Lower leg skin (tissue), 4 donors: ENCODE results near the gene INSYN1. TPM values are rescaled to one million over a fixed set of nuclear protein-coding genes. Genes with fewer than 3 reads are reported as not detected.

Source experiments
- DNase-seq, 2 donors: peaks; one replicate each; pipeline ENCODE4 v3.0.0-alpha.2; 2019; ENCODE audit warnings: low spot score in 2 of 2
- H3K4me3 ChIP-seq: fragments of 200-600 bp; sonication (generic); 2 replicates; pipeline ENCODE4 v1.5.1; 2017; ENCODE audit warnings: mild to moderate bottlenecking, low read depth; ENCODE audit not compliant: poor library complexity, severe bottlenecking
- CTCF ChIP-seq, 3 donors: fragments of 450-650 bp; IDR thresholded peaks; one replicate each; pipeline ENCODE4 v1.5.1; 2016; ENCODE audit warnings: antibody characterized with exemption in 3 of 3, mild to moderate bottlenecking in 3 of 3, moderate library complexity in 2 of 3
- POLR2A ChIP-seq, 2 donors: fragments of 450-650 bp; IDR thresholded peaks; one replicate each; pipeline ENCODE4 v1.6.1; 2016 to 2017; ENCODE audit warnings: antibody characterized with exemption in 2 of 2, mild to moderate bottlenecking in 1 of 2, moderate library complexity in 1 of 2
- WGBS, 2 donors: methylation state at CpG; one replicate each; pipeline ENCODE4 v1.1.5; 2018; 5-methylcytosine and 5-hydroxymethylcytosine counted together
- intact Hi-C: fragments of 100-400 bp; cut with DNase I; formaldehyde crosslinking; loops from one replicate; pipeline ENCODE4 v1.15.0; 2023; ENCODE audit warnings: low total_unique reads
- total RNA-seq, 4 donors: library from RNA; depleted of rRNA; stranded (reverse); fragments of >200 nt; gene quantifications; one replicate each; pipeline ENCODE4 v1.1.0, GENCODE V29; 2016

INSYN1 gene
- total RNA-seq, 4 donors from 2014 or later, result 30.9 to 50.7 (median 34.8) TPM

GRCh38 chr15:73691396-73691795 is 61.8 kb downstream of the INSYN1 start:
- WGBS, 2 donors, result 27 to 36% methylated on average over 6 of the region's 6 CpGs
- intact Hi-C loops, result no loop called here
- DNase-seq, result peak in 1 of 2 donors; percentile 79
- no peak for TF ChIP-seq CTCF (IDR thresholded peaks at IDR 0.05)
- TF ChIP-seq POLR2A (IDR thresholded peaks at IDR 0.05), result no peak
- no peak overlapping the region for H3K4me3 ChIP-seq

GRCh38 chr15:73688455-73688854 is 64.7 kb downstream of the INSYN1 start:
- intact Hi-C loops, result loop anchor here (10.0 kb wide), 1 partner anchor 54 kb away; the partner anchor contains the start of gene NPTN
- DNase-seq, result peak in 1 of 2 donors; percentile 76
- H3K4me3 ChIP-seq, result no peak overlapping the region
- WGBS, 2 donors, result 76 to 80% methylated on average over 5 to 6 of the region's 6 CpGs
- TF ChIP-seq CTCF (IDR thresholded peaks at IDR 0.05) (no peak), POLR2A (IDR thresholded peaks at IDR 0.05) (no peak)

DNA sequence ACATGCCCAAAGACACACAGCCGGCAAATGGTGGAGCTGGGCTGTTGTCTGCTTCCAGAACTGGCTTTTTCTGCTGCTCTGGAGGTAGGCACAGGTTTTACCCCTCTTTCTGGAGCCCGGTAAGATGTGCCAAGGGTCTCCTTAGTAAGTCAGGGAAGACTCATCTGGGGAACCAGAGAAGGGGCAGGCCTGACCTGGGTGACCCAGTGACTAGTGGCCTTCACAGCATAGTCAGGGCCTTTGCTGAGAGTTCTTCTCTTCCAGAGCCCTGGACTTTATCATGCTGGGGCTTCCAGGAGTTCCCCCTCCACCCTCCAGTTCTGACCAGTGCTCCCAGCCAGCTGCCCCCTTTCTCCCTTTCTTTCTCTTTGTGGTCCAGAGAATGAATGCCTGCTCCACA is 65.8 kb downstream of the INSYN1 start:
- TF ChIP-seq CTCF (IDR thresholded peaks at IDR 0.05), result no peak
- no peak for TF ChIP-seq POLR2A (IDR thresholded peaks at IDR 0.05)
- 95 to 100% methylated on average over 2 of the region's 2 CpGs for WGBS, 2 donors
- peak in 1 of 2 donors; percentile 32 for DNase-seq
- no peak overlapping the region for H3K4me3 ChIP-seq
- intact Hi-C loops, result loop anchor here (10.0 kb wide), 1 partner anchor 53 kb away; the partner anchor contains the start of gene NPTN

DNA sequence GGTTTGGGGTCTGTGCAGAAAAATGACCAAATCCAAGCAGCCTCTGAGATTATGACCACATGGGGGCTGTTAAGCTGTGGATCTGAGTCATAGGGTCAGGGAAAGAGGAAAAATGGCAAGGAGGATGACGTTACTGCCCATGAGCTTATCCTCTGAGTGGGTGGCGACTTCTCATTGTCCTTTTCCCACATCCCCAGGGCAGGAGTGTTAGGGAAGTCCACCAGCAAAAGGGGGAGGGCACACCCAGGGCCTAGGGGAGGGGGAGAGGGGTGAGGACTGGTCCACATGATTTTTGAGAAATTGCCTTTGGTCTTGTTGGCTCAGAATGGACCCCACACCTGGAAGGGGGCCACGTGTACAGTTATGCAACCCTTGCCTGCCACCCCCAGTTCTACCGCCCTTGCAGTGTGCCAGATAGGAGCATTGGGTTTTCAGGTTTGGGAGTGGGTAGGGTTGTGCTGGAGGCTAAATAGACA is 66.3 kb downstream of the INSYN1 start:
- intact Hi-C loops, result loop anchor here (10.0 kb wide), 1 partner anchor 52 kb away; the partner anchor contains the start of gene NPTN
- H3K4me3 ChIP-seq, result no peak overlapping the region
- TF ChIP-seq POLR2A (IDR thresholded peaks at IDR 0.05) (no peak), CTCF (IDR thresholded peaks at IDR 0.05) (no peak)
- peak in 1 of 2 donors; percentile 88 for DNase-seq
- 26 to 41% methylated on average over 4 of the region's 4 CpGs for WGBS, 2 donors

- WGBS, 2 donors, result 45 to 47% methylated on average over 6 of the region's 6 CpGs
- DNase-seq, result peak in 1 of 2 donors; percentile 79
- no peak overlapping the region for H3K4me3 ChIP-seq
- TF ChIP-seq POLR2A (IDR thresholded peaks at IDR 0.05) (no peak), CTCF (IDR thresholded peaks at IDR 0.05) (no peak)
- intact Hi-C loops, result loop anchor here (10.0 kb wide), 1 partner anchor 51 kb away; the partner anchor contains the start of gene NPTN
These were observed 67.2 kb downstream of the INSYN1 start for GRCh38 chr15:73685981-73686380.

Other genes with a start within 250 kb of the INSYN1 start
- 100 to 1,000 TPM; 124 to 181 (median 150) TPM for gene NPTN, start 120.0 kb downstream of the INSYN1 start, total RNA-seq
- gene CD276, start 69.0 kb downstream of the INSYN1 start, total RNA-seq, result 10 to 100 TPM; 33.4 to 49.9 (median 45.4) TPM
- not detected for gene TBC1D21, start 120.2 kb upstream of the INSYN1 start, total RNA-seq
- 1 to 10 TPM; 4.6 to 8.2 (median 6.6) TPM for gene LOXL1, start 173.1 kb upstream of the INSYN1 start, total RNA-seq
- gene STOML1, start 238.9 kb upstream of the INSYN1 start, total RNA-seq, result 10 to 100 TPM; 14.4 to 24.6 (median 23.9) TPM
- 10 to 100 TPM; 48.5 to 73.7 (median 60.3) TPM for gene PML, start 241.4 kb upstream of the INSYN1 start, total RNA-seq